ENCODE measurements around the gene ABL2.
"Not testable (repeated sequence)": the region's sequence is repeated elsewhere in the genome, so short reads cannot be mapped to it uniquely, and the experiment has no call there.

DNA sequence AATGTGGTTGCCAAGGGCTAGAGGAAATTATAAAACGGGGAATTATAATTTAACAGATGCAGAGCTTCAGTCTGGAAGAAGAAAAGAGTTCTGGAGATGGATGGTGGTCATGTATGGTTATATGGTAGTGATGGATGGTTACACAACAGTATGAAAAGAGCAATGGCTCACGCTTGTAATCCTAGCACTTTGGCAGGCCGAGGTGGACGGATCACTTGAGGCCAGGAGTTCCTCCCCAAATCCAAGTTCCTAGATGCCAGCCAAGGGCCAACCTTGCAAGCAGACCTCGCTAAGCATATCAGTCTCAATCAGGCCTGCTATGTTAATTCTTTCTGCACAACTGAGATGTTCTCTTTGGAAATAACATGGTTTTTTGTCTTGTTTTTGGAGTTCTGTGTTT, 33.6 kb downstream of the ABL2 start:
- TF ChIP-seq YY1 (IDR thresholded peaks at IDR 0.05; ENCODE audit: insufficient read depth, insufficient read length); SUZ12 (IDR thresholded peaks at IDR 0.05; ENCODE audit: extremely low read depth, insufficient read depth, insufficient read length): not testable (repeated sequence)
